ENCODE results near the gene SNX4.

Gene SNX4

GRCh38 chr3:125398952-125399351 lies 121.0 kb downstream of the SNX4 start:
- DNase-seq = no peak
